ENCODE results near the gene BTBD2. TPM values are rescaled to one million over a fixed set of nuclear protein-coding genes. Genes with fewer than 3 reads are reported as not detected.
"Not testable (repeated sequence)": the region's sequence is repeated elsewhere in the genome, so short reads cannot be mapped to it uniquely, and the experiment has no call there.

BTBD2 gene
- polyA plus RNA-seq, 1 donor from 2014 or later = 8.2 TPM

DNA sequence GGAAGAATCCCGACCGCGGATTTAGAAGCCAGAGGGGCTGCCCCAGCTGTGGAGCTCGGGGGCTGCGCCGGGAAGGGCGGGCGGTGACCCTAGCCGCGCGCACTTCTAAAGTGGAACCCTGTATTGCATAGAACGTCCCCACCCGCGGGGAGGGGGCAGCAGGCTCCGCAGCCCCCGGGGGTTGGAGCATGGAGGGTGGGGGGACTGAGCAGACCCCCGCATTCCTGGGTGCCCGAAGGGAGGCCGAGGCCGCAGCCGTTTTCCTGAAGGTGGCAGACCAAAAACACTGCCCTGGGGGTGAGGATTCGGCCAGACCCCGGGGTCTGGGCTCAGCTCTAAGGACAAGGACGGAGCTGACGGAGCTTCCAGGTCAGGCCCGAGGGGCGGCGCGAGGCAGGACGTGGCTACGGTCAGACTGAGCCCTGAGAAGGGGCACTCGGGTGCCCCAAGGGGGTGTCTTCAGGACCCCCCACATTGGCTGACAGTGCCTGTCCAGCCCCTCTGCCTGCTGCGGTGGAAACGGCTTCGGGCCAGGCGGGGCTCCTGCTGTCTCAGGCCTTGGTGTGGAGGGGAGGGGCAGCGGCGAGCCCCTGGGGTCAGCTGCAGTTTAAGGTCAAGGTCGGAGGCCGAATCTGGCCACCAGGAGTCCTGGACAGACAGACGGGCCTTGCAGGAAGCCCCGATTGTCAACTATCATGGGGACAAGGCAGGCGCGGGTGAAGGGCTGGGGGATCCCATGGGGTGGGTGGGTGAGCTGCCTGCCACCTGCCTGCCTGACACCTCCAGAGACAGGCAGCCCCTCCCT is 23.0 kb upstream of the BTBD2 start:
- no peaks in the 10 kb centered on the region for H3K27me3 Mint-ChIP-seq
- H3K4me3 Mint-ChIP-seq = no peak overlapping the region
- peaks cover 6% of the 10 kb centered on the region for H3K36me3 Mint-ChIP-seq
- peaks cover 6 to 10% (median 8%) of the 10 kb centered on the region in 3 donors for H3K4me1 Mint-ChIP-seq
- peak overlapping the region; percentile 23 to 92 (median 82) for H3K27ac Mint-ChIP-seq
- no peaks in the 10 kb centered on the region for H3K9me3 Mint-ChIP-seq

- Mint-ChIP-seq H3K9me3 (no peaks in the 10 kb centered on the region), H3K4me3 (peak overlapping the region in 1 of 4 donors; percentile 74), H3K27me3 (no peaks in the 10 kb centered on the region), H3K27ac (peak overlapping the region; percentile 82 to 90 (median 90)), H3K4me1 (peaks cover 5 to 11% (median 10%) of the 10 kb centered on the region in 3 donors), H3K36me3 (peaks cover 4% of the 10 kb centered on the region)
These were observed 22.2 kb upstream of the BTBD2 start for GRCh38 chr19:2037651-2038255.

DNA sequence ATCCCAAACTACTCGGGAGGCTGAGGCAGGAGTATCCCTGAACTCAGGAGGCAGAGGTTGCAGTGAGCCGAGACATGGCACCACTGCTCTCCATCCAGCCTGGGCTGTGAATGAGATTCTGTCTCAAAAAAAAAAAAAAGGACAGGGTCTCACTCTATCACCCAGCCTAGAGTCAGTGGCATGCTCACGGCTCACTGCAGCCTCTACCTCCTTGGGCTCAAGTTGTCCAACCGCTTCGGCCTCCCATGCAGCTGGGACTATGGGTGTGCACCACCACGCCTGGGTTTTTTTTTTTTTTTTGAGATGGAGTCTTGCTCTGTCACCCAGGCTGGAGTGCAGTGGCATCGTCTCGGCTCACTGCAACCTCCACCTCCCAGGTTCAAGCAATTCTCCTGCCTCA is 20.9 kb upstream of the BTBD2 start:
- H3K9me3 Mint-ChIP-seq = no peaks in the 10 kb centered on the region
- peaks cover 16 to 18% (median 16%) of the 10 kb centered on the region in 3 donors for H3K4me1 Mint-ChIP-seq
- no peaks in the 10 kb centered on the region for H3K27me3 Mint-ChIP-seq
- peaks cover 4% of the 10 kb centered on the region for H3K36me3 Mint-ChIP-seq
- H3K27ac Mint-ChIP-seq = peak overlapping the region in 1 of 3 donors; percentile 90
- no peak overlapping the region for H3K4me3 Mint-ChIP-seq

GRCh38 chr19:2035590-2035991 is 20.1 kb upstream of the BTBD2 start:
- Mint-ChIP-seq H3K27ac (peak overlapping the region in 2 of 3 donors; percentile 74 to 85), H3K4me1 (peaks cover 15 to 18% (median 16%) of the 10 kb centered on the region in 3 donors), H3K9me3 (no peaks in the 10 kb centered on the region), H3K27me3 (no peaks in the 10 kb centered on the region), H3K4me3 (no peak overlapping the region), H3K36me3 (peaks cover 4% of the 10 kb centered on the region)

- peaks cover 4% of the 10 kb centered on the region for H3K36me3 Mint-ChIP-seq
- H3K4me1 Mint-ChIP-seq = peaks cover 15 to 18% (median 16%) of the 10 kb centered on the region in 3 donors
- no peaks in the 10 kb centered on the region for H3K9me3 Mint-ChIP-seq
- H3K27ac Mint-ChIP-seq = peak overlapping the region in 2 of 3 donors; percentile 74 to 85
- H3K27me3 Mint-ChIP-seq = no peaks in the 10 kb centered on the region
- H3K4me3 Mint-ChIP-seq = peak overlapping the region in 2 of 4 donors; percentile 17 to 68
These were observed 19.4 kb upstream of the BTBD2 start for GRCh38 chr19:2034729-2035589.

- Mint-ChIP-seq H3K27ac (peak overlapping the region in 1 of 3 donors; percentile 48), H3K4me1 (peaks cover 14 to 18% (median 16%) of the 10 kb centered on the region in 3 donors)
- H3K27me3 Mint-ChIP-seq, H3K9me3 Mint-ChIP-seq, H3K4me3 Mint-ChIP-seq, H3K36me3 Mint-ChIP-seq: not testable (repeated sequence)
These were observed 18.7 kb upstream of the BTBD2 start for GRCh38 chr19:2034253-2034652.

GRCh38 chr19:2033825-2034159 is 18.3 kb upstream of the BTBD2 start:
- H3K4me1 Mint-ChIP-seq = peaks cover 13 to 18% (median 16%) of the 10 kb centered on the region in 3 donors

GRCh38 chr19:2033115-2033824 is 17.8 kb upstream of the BTBD2 start:
- peaks cover 15 to 18% (median 16%) of the 10 kb centered on the region in 3 donors for H3K4me1 Mint-ChIP-seq
- H3K4me3 Mint-ChIP-seq = no peak overlapping the region
- peak overlapping the region in 2 of 3 donors; percentile 31 to 77 for H3K27ac Mint-ChIP-seq
- no peaks in the 10 kb centered on the region for H3K9me3 Mint-ChIP-seq
- H3K36me3 Mint-ChIP-seq = peaks cover 4% of the 10 kb centered on the region
- no peaks in the 10 kb centered on the region for H3K27me3 Mint-ChIP-seq

More at GRCh38 chr19:2033825-2034159, 18.3 kb upstream of the BTBD2 start:
- no peak overlapping the region for H3K4me3 Mint-ChIP-seq
- H3K27ac Mint-ChIP-seq = peak overlapping the region in 1 of 3 donors; percentile 48
- peaks cover 4% of the 10 kb centered on the region for H3K36me3 Mint-ChIP-seq
- no peaks in the 10 kb centered on the region for H3K27me3 Mint-ChIP-seq
- H3K9me3 Mint-ChIP-seq = no peaks in the 10 kb centered on the region

GRCh38 chr19:2032296-2032941 is 16.9 kb upstream of the BTBD2 start:
- no peaks in the 10 kb centered on the region for H3K9me3 Mint-ChIP-seq
- peaks cover 15 to 19% (median 16%) of the 10 kb centered on the region in 3 donors for H3K4me1 Mint-ChIP-seq
- peaks cover 2% of the 10 kb centered on the region for H3K36me3 Mint-ChIP-seq
- H3K27me3 Mint-ChIP-seq = no peaks in the 10 kb centered on the region
- peak overlapping the region; percentile 6 to 84 (median 50) for H3K4me3 Mint-ChIP-seq
- peak overlapping the region in 2 of 3 donors; percentile 60 to 77 for H3K27ac Mint-ChIP-seq

- H3K36me3 Mint-ChIP-seq = no peaks in the 10 kb centered on the region
- H3K4me1 Mint-ChIP-seq = peaks cover 7 to 9% (median 8%) of the 10 kb centered on the region in 3 donors
- H3K27me3 Mint-ChIP-seq = no peaks in the 10 kb centered on the region
- H3K4me3 Mint-ChIP-seq = no peak overlapping the region
- H3K9me3 Mint-ChIP-seq = no peaks in the 10 kb centered on the region
- no peak overlapping the region for H3K27ac Mint-ChIP-seq
These were observed 11.8 kb upstream of the BTBD2 start for GRCh38 chr19:2027361-2027760.

DNA sequence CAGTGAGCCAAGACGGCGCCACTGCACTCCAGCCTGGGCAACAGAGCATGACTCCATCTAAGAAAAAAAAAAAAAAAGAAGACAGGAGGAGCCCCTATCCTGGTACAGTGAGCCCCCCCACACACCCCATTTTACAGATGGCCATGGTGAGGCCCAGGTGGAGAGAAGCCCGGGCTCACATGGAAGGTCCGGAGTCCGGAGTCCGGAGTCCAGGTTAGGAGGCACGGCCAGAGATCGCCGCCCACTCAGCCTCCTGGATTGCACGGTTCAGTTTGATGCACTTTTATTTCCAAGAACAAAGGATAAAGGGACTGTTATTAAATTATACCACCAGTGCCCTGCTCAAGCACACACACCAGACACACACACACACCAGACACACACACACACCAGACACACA is 11.3 kb upstream of the BTBD2 start:
- no peaks in the 10 kb centered on the region for H3K36me3 Mint-ChIP-seq
- no peak overlapping the region for H3K4me3 Mint-ChIP-seq
- peaks cover 1 to 4% (median 4%) of the 10 kb centered on the region in 3 donors for H3K4me1 Mint-ChIP-seq
- no peaks in the 10 kb centered on the region for H3K27me3 Mint-ChIP-seq
- H3K9me3 Mint-ChIP-seq = no peaks in the 10 kb centered on the region
- no peak overlapping the region for H3K27ac Mint-ChIP-seq

DNA sequence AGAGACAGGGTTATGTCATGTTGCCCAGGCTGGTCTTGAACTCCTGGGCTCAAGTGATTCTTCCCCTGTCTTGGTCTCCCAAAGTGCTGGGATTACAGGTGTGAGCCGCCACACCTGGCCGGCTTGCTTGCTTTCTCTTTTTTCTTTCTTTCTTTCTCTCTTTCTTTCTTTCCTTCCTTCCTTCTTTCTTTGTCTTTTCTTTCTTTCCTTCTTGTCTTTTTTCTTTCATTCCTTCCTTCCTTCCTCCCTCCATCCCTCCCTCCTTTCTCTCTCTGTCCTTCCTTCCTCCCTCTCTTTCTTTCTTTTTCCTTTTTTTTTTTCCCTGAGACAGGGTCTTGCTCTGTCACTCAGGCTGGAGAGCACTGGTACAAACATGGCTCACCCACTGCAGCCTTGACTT is 6.8 kb upstream of the BTBD2 start:
- Mint-ChIP-seq H3K36me3 (no peaks in the 10 kb centered on the region), H3K9me3 (no peaks in the 10 kb centered on the region), H3K27me3 (no peaks in the 10 kb centered on the region), H3K4me3 (no peak overlapping the region), H3K27ac (no peak overlapping the region), H3K4me1 (peaks cover 4 to 5% (median 5%) of the 10 kb centered on the region in 3 donors)

DNA sequence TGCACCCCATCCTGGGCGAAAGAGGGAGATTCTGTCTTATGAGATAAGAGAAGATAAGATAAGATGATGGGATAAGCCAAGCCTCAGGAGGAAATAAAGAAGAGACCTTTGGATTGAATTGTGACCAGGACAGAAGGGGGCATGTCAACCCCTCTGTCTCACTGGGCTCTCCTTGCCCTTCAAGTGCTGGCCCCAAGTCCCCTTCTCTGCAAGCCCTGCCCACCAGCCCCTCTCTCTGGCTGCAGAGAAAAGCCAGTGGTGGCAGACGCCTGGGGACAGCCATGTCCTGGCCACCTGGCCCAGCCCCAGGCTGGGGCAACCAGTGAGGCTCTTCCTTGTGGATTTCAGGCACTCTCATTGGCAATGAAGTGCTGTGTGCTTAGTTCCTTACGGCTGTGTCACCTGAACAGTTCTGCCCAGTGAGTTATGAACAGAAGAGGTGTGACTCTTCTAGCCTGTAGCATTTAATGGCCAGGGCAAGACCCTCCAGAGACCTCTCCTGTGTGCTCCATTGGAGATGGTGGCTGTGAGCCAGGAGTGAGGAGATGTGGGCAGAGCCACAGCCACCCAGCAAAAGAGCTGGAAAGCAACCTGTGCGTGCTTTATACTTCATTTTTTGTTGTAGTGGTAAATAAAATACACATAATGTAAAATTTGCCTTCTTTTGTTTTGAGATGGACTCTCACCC is 6.1 kb upstream of the BTBD2 start:
- Mint-ChIP-seq H3K9me3 (no peaks in the 10 kb centered on the region), H3K4me3 (peak overlapping the region in 1 of 4 donors; percentile 9), H3K36me3 (no peaks in the 10 kb centered on the region), H3K27ac (no peak overlapping the region), H3K4me1 (peaks cover 4 to 6% (median 5%) of the 10 kb centered on the region in 3 donors), H3K27me3 (no peaks in the 10 kb centered on the region)

All from IgD-negative memory B cell (primary cell).